Medulla oblongata (tissue), 1 donor: ENCODE data around the gene UBAP2.
"Not testable (repeated sequence)": the region's sequence is repeated elsewhere in the genome, so short reads cannot be mapped to it uniquely, and the experiment has no call there.

Experiments used
- DNase-seq: peaks from one replicate; pipeline ENCODE4 v3.0.0-alpha.2; 2015; ENCODE audit errors: extremely low spot score

Gene UBAP2

DNA sequence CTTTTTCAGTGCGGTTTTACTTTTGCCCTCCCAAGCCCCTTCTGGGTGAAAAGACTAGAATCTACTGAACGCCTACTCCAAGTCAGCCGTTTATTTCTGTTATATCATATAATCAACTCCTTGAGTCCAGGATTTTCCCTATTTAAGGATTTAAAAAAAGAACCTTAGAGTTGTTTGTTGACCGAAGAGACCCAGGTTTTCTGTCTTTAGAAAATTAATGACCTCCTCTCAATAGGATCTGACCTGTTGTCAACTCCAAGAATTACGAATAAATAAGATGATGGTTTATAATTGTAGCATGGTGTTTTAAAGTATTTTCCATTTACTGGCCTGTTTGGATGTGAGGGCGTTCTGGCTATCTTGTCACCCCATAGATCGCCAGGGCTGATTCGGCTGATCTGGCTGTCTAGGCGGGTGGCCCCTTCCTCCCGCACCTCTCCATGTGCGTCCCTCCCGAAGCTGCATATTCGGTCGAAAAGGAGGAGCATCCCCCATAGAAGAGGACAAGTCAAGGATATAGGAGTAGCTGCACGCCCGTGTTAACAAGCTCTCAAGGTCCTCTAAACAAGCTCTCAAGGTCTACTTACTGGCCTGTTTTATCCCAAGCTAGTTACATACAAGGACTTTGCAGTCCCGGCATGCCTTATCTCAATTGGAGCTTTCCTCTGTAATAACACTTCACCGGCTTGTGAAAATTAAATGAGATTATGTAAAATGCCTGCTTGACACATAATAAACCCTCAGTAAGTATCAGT is 1.1 kb upstream of the UBAP2 start:
- DNase-seq: no peak

DNA sequence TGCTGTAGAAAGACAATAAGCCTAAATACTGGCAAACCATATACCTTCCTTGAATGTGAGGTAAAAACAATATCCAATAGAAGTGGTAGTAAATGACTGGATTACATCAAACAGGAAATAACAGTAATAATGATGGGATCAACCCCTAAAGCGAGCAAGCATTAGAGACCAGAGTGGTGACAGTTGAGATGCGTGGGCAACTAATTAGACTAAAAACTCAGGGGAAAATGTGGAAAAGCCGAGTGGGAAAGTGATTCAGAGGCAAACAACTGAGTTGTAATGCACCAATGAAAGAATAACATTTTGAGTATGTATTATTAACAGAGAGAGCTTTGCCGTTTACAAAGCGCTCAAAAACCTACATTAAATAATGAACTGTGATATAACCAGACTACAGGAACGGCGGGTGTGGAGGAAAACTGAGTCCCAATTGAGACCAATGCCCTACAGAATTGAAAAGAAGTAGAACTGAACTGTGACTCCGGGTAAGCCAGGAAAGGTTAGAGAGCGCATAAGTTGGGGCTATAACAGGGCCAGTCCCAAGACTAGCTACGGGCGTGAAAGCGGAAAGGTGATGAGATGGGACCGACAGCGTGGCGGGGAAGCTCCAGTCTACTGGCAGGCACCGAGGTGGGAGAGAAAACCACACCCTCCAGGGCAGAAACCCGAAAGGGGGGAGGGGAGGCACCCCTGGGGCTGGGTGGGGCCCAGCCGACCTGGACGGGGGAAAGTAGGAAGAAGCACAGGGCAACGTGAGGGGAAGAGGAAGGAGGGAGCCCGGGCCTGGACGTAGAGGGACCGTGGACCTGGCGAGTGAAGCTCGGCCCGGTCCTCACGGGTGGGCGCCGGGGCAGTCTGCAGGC is 592 bp downstream of the UBAP2 start:
- no peak for DNase-seq

- DNase-seq: no peak
Observed at GRCh38 chr9:34046784-34047379, 1.8 kb downstream of the UBAP2 start.

DNA sequence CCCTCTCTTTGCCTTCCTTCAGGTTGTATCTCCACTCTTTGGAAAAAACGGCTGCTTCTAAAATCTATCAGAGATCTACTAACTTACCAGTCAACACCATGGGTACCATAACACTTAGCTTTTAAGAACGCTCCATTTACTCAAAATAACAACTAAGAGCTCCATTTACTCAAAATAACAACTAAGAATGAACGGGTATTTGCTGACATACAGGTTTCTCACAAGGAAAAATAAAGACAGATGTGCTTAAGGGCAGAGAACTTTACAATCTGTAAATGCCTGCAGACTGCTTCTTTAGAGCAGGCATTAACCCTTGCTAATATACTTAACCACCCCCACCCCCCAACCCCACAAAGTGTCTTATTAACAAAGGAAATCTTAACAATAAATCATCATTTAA is 2.8 kb downstream of the UBAP2 start:
- no peak for DNase-seq

- DNase-seq: not testable (repeated sequence)
Observed at GRCh38 chr9:34042074-34042473, 6.6 kb downstream of the UBAP2 start.

DNA sequence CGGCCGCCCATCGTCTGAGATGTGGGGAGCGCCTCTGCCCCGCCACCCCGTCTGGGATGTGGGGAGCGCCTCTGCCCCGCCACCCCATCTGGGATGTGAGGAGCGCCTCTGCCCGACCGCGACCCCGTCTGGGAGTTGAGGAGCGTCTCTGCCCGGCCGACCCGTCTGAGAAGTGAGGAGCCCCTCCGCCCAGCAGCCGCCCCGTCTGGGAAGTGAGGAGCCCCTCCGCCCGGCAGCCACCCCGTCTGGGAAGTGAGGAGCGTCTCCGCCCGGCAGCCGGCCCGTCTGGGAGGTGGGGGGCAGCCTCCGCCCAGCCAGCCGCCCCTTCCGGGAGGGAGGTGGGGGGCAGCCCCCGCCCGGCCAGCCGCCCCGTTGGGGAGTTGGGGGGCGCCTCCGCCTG is 9.8 kb downstream of the UBAP2 start:
- DNase-seq: not testable (repeated sequence)

- DNase-seq: no peak
Observed at GRCh38 chr9:34037626-34038025, 11.1 kb downstream of the UBAP2 start.

DNA sequence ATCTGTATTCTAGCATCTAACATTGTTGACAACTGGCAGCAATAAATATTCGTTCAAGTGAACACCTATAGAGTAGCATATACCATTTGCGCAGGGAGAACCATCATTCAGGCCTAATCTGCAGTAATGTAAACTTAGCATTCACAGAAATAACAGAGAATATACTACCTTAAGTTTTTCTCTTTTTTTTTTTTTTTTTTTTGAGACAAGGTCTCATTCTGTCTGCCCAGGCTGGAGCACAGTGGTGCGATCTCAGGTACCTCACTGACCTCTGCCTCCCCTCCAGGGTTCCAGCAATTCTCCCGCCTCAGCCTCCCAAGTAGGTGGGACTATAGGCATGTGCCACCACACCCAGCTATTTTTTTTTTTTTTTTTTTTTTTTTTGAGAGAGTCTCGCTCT is 12.1 kb downstream of the UBAP2 start:
- no peak for DNase-seq

DNA sequence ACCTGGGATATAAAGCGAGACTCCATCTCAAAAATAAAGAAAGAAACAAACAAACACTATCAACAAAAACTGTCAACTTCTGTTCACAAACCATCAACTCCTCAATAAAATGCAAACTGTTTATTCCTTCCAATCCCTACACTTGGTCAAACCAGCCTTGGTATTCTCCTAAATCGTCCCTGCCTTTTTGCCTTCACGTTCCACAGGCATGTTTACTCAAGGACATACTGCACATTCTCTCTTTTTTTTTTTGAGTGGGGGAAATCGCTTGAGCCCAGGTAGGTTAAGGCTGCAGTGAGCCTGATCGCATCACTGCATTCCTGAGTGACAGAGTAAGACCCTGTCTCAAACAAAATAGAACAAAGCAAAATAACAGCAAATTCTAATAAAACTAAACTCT is 13.0 kb downstream of the UBAP2 start:
- DNase-seq: no peak

DNA sequence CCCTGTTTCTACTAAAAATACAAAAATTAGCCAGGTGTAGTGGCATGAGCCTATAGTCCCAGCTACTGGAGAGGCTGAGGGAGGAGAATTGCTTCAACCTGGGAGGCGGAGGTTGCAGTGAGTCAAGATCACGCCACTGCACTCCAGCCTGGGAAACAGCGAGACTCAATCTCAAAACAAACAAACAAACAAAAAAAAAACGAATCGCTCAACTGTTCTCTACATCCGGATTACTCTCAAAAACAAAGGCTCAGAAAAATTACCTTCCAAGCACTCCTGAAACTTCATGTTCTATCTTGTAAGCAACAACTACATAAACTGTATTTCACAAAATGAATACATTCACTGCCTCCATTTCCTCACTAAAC is 14.0 kb downstream of the UBAP2 start:
- no peak for DNase-seq

DNA sequence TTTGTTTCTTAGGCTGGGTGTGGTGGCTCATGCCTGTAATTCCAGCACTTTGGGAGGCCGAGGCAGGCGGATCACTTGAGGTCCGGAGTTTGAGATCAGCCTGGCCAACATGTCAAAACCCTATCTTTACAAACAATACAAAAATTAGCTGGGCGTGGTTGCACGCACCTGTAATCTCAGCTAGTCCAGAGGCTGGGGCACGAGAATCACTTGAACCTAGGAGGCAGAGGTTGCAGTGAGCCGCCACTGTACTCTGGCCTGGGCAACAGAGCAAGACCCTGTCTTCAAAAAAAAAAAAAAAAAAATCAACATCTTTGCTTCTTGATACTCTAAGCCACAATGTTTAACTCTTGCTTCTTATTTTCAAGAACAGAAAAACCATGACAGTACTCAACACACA is 16.1 kb downstream of the UBAP2 start:
- no peak for DNase-seq

DNA sequence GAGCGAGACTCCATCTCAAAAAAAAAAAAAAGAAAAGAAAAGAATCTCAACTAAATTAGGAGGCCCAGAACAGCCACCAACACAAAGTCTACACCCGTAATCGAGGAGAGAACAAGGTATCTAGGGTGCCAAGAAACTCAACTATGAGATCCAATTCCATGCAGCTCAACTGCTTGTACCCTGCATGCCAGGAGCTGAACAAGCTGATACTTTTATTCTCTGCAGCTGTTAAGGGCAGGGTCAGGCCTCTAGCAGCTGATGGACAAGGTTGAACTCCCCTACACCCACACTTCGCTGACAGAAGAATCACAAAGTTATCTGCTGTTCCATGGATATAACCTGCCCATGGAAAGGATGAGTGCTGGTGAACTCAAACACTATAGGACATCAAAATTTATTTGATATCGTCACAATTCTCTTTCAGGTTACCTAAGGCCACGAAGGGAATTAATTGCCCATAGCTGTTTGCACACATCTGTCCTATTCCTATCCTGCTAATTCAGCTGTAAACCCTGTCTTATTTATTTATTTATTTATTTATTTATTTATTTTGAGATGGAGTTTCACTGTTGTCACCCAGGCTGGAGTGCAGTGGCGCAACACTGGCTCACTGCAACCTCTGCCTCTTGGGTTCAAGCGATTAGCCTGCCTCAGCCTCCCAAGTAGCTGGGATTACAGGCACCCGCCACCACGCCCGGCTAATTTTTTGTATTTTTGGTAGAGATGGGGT is 20.7 kb downstream of the UBAP2 start:
- no peak for DNase-seq

DNA sequence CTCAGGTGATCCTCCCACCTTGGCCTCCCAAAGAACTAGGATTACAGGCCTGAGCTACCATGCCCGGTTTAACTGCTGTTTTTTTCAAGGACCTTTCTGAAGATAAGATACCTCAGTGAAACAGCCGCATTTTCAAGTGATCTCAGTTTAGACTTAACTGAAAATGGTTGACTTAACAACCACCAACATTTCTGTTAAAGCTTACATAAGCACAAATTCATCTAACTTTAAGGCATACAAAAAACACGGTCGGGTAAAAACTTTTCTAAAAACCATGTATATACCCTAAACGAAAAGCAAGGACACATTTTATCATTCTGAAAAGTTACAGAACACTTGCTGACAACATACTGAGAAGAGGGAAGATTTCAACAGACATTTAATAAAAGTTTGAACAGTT is 22.9 kb downstream of the UBAP2 start:
- no peak for DNase-seq

DNA sequence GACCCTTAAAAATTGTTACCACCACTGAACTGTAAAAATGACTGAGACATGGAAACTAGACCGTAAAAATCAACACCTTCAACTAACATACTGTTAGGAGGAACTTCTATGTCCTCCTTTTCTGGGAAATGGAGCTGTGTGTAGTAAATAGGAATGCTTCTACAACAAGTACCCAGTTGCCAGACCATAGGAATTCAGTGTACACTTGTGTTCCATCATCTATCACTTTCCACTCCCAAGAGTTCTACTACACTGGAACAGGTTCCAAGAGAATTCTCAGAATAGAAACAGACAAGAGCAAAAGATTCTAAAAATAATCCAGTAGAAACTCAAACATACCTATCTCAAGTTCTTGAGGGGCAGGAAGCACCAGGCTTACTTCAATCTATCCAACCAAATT is 23.6 kb downstream of the UBAP2 start:
- no peak for DNase-seq

DNA sequence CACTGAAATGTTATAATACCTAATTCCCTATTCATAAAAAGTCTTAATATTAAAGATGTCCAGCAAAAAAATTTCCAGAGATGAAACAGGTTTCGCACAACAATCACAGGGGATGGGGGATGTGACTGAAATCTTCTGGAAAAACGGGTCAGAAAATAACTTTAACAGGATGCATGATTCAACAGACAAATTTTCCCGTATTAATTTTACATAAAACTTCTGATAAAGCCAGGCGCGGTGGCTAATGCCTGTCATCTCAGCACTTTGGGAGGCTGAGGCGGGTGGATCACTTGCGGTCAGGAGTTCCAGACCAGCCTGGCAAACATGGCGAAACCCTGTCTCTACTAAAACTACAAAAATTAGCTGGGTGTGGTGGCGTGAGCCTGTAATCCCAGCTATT is 24.2 kb downstream of the UBAP2 start:
- not testable (repeated sequence) for DNase-seq

GRCh38 chr9:34016149-34016548 is 32.5 kb downstream of the UBAP2 start:
- DNase-seq: no peak

- no peak for DNase-seq
Observed at GRCh38 chr9:34010979-34011378, 37.7 kb downstream of the UBAP2 start.

- DNase-seq: no peak
Observed at GRCh38 chr9:34001951-34002350, 46.7 kb downstream of the UBAP2 start.

- no peak for DNase-seq
Observed at GRCh38 chr9:34001298-34001697, 47.4 kb downstream of the UBAP2 start.

GRCh38 chr9:33995449-33995848 is 53.2 kb downstream of the UBAP2 start:
- no peak for DNase-seq

- no peak for DNase-seq
Observed at GRCh38 chr9:33993104-33993503, 55.6 kb downstream of the UBAP2 start.

DNA sequence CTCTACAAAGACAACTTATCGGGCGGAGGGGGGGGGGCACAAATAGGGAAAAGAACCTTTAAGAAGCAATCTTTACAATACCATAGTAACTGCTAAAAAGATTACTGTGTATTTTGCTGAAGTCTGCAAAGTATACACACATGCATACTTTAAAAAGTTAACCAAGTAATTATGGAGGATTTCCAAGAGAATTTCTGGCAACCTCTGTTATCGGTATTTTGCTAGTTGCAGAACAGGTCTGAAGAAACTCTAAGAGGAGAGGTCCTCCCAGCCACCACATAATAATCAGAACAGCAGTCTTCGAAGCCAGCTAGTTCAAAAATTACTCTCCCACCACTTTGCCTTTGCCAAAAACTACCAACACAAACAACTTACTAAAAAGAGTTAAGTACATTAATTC is 56.1 kb downstream of the UBAP2 start:
- DNase-seq: no peak
